ENCODE data around the gene BTBD9.
A peak's percentile ranks its signal among the peaks of the same experiment; 100 is the strongest.

The BTBD9 gene

DNA sequence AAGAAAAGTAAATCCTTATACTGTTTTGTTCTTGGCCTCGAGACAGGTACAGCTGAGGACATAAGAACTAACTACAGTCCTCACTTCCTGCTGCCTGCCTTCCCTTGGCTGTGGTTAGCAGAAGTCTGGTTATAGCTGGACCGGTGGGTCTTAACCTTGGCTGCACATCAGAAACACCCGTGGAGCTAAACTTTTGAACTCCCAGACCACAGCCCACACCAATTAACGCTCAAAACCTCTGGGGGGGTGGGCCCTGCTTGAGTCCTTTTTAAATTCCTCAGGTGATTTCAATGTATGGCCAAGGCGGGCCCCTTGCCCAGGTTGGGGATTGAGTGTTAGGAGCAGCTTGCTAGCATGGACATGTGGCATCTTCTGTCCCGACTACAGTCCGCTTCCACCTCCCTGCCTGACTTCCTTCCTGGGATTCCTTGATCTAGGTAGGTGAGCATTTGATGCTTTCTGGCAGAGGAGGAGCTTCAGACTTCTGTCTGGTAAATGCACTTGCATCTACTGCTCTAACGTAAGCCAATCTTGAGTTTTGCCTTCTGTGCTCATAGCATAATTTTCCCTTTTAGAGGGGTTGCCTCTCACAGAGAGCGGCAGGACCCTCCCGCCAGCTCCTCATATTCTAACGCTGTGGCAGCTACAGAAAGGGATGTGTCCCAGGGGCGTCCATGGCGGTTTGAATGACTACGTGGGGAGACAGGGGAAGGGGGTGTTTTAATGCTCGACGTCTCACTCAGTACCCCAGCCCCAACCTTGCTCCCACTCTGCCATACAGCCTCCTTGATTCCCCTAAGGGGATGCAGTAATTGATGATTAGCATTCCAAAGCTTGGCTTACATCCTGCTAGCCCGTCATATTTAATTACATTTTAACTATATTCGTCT is 430.1 kb downstream of the BTBD9 start:
- Histone ChIP-seq H3K27me3 (ENCODE audit: insufficient read depth, low read depth, severe bottlenecking) (no peaks in the 10 kb centered on the region), H3K4me3 (ENCODE audit: low read depth, low read length) (no peak overlapping the region), H3K27ac (no peak overlapping the region), H3K36me3 (no peaks in the 10 kb centered on the region), H3K9me3 (ENCODE audit: severe bottlenecking) (no peaks in the 10 kb centered on the region)
- no peak for DNase-seq
- TF ChIP-seq, protein P1, sequence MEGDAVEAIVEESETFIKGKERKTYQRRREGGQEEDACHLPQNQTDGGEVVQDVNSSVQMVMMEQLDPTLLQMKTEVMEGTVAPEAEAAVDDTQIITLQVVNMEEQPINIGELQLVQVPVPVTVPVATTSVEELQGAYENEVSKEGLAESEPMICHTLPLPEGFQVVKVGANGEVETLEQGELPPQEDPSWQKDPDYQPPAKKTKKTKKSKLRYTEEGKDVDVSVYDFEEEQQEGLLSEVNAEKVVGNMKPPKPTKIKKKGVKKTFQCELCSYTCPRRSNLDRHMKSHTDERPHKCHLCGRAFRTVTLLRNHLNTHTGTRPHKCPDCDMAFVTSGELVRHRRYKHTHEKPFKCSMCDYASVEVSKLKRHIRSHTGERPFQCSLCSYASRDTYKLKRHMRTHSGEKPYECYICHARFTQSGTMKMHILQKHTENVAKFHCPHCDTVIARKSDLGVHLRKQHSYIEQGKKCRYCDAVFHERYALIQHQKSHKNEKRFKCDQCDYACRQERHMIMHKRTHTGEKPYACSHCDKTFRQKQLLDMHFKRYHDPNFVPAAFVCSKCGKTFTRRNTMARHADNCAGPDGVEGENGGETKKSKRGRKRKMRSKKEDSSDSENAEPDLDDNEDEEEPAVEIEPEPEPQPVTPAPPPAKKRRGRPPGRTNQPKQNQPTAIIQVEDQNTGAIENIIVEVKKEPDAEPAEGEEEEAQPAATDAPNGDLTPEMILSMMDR (IDR thresholded peaks at IDR 0.05; ENCODE audit: low read depth, low read length) = no peak

DNA sequence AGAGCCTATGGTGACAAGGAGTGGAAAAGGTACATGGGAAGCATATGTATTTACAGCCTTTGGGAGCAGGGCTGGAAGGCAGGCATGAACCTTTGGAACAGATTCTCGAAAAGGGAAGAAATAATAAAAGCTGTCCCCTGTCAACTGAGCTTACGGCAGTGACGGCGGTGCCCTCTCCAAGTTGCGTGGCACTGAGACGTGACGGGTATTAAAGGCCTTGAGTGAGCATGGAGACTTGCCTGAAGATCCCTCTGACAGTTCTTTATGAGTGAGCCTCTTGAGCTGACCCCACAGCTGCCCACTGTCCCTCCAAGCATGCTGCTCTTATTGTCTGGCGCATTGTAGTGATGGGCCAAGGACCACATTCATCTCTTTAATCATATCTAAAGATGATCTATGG is 431.7 kb downstream of the BTBD9 start:
- DNase-seq = no peak
- Histone ChIP-seq H3K27me3 (ENCODE audit: insufficient read depth, low read depth, severe bottlenecking) (no peaks in the 10 kb centered on the region), H3K4me3 (ENCODE audit: low read depth, low read length) (no peak overlapping the region), H3K36me3 (no peaks in the 10 kb centered on the region), H3K27ac (no peak overlapping the region), H3K9me3 (ENCODE audit: severe bottlenecking) (no peaks in the 10 kb centered on the region)
- TF ChIP-seq, protein P1 (IDR thresholded peaks at IDR 0.05; ENCODE audit: low read depth, low read length) = no peak

DNA sequence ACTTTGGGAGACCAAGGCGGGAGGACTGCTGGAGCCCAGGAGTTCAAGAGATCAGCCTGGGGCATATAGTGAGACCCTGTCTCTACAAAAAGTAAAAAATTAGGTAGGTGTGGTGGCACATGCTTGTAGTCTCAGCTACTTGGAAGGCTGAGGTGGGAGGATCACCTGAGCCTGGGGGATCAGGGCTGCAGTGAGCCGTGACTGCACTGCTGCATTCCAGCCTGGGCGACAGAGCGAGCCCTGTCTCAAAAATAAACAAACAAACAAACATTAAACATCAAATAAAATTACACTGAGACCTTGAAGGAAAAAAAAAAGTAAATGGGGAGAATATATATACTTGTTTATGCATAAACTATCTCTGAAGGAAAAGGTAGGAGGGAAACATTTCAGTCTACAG is 432.4 kb downstream of the BTBD9 start:
- TF ChIP-seq, protein P1 (IDR thresholded peaks at IDR 0.05; ENCODE audit: low read depth, low read length) = no peak
- Histone ChIP-seq H3K36me3 (no peaks in the 10 kb centered on the region), H3K27ac (no peak overlapping the region), H3K4me3 (ENCODE audit: low read depth, low read length) (no peak overlapping the region), H3K9me3 (ENCODE audit: severe bottlenecking) (no peaks in the 10 kb centered on the region), H3K27me3 (ENCODE audit: insufficient read depth, low read depth, severe bottlenecking) (no peaks in the 10 kb centered on the region)
- no peak for DNase-seq

DNA sequence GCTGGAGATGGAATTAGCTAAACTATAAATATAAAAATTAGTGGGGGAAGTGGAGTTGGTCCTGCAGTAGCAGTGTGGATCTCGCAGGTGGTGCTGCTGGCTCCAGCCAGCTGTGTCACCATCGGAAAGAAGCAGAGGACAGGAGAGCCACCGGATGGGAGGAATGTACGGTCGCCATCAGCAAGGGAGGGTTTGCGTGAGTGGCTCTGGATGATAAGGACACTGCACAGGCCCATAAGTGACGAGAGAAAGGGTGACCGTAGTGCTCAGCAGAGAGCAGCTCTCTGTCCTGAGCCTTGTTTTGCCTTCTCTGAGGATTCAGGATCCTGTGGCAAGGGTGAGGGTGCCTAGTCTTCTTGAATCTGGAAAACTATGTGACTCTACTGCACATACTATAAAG is 441.5 kb downstream of the BTBD9 start:
- Histone ChIP-seq H3K27ac (no peak overlapping the region), H3K9me3 (ENCODE audit: severe bottlenecking) (no peaks in the 10 kb centered on the region), H3K36me3 (no peaks in the 10 kb centered on the region), H3K4me3 (ENCODE audit: low read depth, low read length) (no peak overlapping the region), H3K27me3 (ENCODE audit: insufficient read depth, low read depth, severe bottlenecking) (no peaks in the 10 kb centered on the region)
- TF ChIP-seq, protein P1 (IDR thresholded peaks at IDR 0.05; ENCODE audit: low read depth, low read length) = 0 out of 2 replicates have a peak, but pooled peaks have one; percentile 5
- DNase-seq = no peak

DNA sequence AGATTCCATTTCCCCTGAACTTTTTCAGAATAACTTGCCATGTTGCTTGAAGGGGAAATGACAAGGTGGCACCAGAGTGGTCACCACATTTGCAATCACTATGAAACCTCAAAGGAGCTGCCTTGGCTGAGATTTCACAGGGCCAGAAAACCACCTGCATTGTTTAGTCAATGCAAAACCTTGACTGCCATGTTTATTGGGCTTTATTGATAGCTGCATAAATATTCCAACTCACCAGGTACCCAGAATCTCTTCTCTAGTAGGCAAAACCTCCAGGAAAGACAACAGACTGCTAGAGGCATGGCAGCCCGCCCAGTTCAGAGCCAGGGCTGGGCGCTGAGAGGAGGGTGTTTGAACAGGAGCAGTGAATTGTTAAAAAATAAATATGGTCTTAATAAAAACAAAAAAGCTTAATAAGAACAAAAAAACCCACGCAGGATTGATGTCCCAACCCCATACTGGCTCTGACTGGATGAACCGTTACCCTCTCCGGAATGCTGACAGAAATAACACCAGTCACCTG is 444.6 kb downstream of the BTBD9 start:
- no peak for DNase-seq
- no peak overlapping the region for H3K27ac ChIP-seq
- no peaks in the 10 kb centered on the region for H3K27me3 ChIP-seq (ENCODE audit: insufficient read depth, low read depth, severe bottlenecking)
- peaks cover 3% of the 10 kb centered on the region; the same call in 1 of the 2 replicates for H3K36me3 ChIP-seq
- TF ChIP-seq, protein P1 (IDR thresholded peaks at IDR 0.05; ENCODE audit: low read depth, low read length) = no peak
- H3K9me3 ChIP-seq (ENCODE audit: severe bottlenecking) = no peaks in the 10 kb centered on the region
- H3K4me3 ChIP-seq (ENCODE audit: low read depth, low read length) = no peak overlapping the region

Measured in WERI-Rb-1 (cell line).